T-helper 22 cell (primary cell): ENCODE results near the gene STAT6.

Experiments used
- DNase-seq: peaks from one replicate; pipeline ENCODE4 v3.0.0-alpha.2; 2020; ENCODE audit warnings: low read depth

The STAT6 gene

GRCh38 chr12:57111031-57111734 lies at the start of gene STAT6:
STAT6 (minus strand) TSS chr12:57111362; CDS start chr12:57108278, 3,084 bp downstream.
- DNase-seq: peak; percentile 86

- DNase-seq: no peak
Observed at GRCh38 chr12:57160741-57161140, 49.6 kb upstream of the STAT6 start.

GRCh38 chr12:57160040-57160439 lies 48.9 kb upstream of the STAT6 start:
- no peak for DNase-seq

GRCh38 chr12:57159311-57159710 lies 48.1 kb upstream of the STAT6 start:
- DNase-seq: no peak

GRCh38 chr12:57158665-57159064 lies 47.5 kb upstream of the STAT6 start:
- DNase-seq: no peak

GRCh38 chr12:57158186-57158585 lies 47.0 kb upstream of the STAT6 start:
- DNase-seq: no peak

- no peak for DNase-seq
Observed at GRCh38 chr12:57157588-57158173, 46.5 kb upstream of the STAT6 start.

GRCh38 chr12:57156701-57157403 lies 45.7 kb upstream of the STAT6 start:
- DNase-seq: no peak

GRCh38 chr12:57154804-57155434 lies 43.8 kb upstream of the STAT6 start:
- no peak for DNase-seq

- DNase-seq: no peak
Observed at GRCh38 chr12:57154076-57154475, 42.9 kb upstream of the STAT6 start.

- DNase-seq: no peak
Observed at GRCh38 chr12:57153415-57153997, 42.3 kb upstream of the STAT6 start.

GRCh38 chr12:57152639-57153038 lies 41.5 kb upstream of the STAT6 start:
- DNase-seq: no peak

- no peak for DNase-seq
Observed at GRCh38 chr12:57151741-57152630, 40.8 kb upstream of the STAT6 start.

- no peak for DNase-seq
Observed at GRCh38 chr12:57150400-57151000, 39.3 kb upstream of the STAT6 start.

GRCh38 chr12:57149245-57149900 lies 38.2 kb upstream of the STAT6 start:
- DNase-seq: no peak

- no peak for DNase-seq
Observed at GRCh38 chr12:57148469-57149244, 37.5 kb upstream of the STAT6 start.

- DNase-seq: no peak
Observed at GRCh38 chr12:57146961-57147944, 36.1 kb upstream of the STAT6 start, which contains the start of gene LRP1-AS. LRP1-AS (minus strand) TSS chr12:57147619.

- DNase-seq: no peak
Observed at GRCh38 chr12:57146092-57146491, 34.9 kb upstream of the STAT6 start.
